ENCODE measurements around the gene SNRNP48.

DNA sequence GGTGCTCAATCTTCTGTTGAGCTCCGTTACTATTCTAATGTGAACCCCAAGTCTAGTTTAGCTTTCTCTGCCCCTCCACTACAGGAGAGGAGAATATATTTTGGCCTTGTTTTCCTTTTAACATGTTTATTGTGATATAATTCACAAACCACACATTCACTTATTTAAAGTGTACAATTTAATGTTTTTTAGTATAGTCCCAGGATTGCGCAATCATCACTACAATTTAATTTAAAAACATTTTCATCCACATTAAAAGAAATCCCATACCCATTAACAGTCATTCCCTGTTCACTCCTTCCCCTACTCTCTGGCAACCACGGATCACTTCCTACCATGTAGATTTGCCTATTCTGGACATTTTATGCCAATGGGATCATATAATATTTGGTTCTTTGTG is 71.4 kb downstream of the SNRNP48 start:
- TF ChIP-seq EZH2 (IDR thresholded peaks at IDR 0.05; ENCODE audit: borderline replicate concordance, low read depth, low read length, poor library complexity, severe bottlenecking): no peak
- TF ChIP-seq, protein P1, sequence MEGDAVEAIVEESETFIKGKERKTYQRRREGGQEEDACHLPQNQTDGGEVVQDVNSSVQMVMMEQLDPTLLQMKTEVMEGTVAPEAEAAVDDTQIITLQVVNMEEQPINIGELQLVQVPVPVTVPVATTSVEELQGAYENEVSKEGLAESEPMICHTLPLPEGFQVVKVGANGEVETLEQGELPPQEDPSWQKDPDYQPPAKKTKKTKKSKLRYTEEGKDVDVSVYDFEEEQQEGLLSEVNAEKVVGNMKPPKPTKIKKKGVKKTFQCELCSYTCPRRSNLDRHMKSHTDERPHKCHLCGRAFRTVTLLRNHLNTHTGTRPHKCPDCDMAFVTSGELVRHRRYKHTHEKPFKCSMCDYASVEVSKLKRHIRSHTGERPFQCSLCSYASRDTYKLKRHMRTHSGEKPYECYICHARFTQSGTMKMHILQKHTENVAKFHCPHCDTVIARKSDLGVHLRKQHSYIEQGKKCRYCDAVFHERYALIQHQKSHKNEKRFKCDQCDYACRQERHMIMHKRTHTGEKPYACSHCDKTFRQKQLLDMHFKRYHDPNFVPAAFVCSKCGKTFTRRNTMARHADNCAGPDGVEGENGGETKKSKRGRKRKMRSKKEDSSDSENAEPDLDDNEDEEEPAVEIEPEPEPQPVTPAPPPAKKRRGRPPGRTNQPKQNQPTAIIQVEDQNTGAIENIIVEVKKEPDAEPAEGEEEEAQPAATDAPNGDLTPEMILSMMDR (conservative IDR thresholded peaks at IDR 0.05; ENCODE audit: low read depth, low read length): no peak
